Right lobe of liver (tissue), 6 donors: ENCODE results near the gene GJD3. TPM values are rescaled to one million over a fixed set of nuclear protein-coding genes. Genes with fewer than 3 reads are reported as not detected.

Experiments
- ATAC-seq, 4 donors: fragments of 200-7000 bp; cut with Tn5 transposase; one replicate each; pipeline ENCODE4 v1.9.1; 2020; ENCODE audit warnings: mild to moderate bottlenecking in 4 of 4, moderate library complexity in 4 of 4
- DNase-seq, 3 donors: peaks; one replicate each; pipeline ENCODE4 v3.0.0-alpha.2; 2020
- H3K27ac ChIP-seq, 3 donors: fragments of 200-600 bp; one replicate each; pipeline ENCODE4 v1.8.0; 2022
- H3K27me3 ChIP-seq, 2 donors: fragments of 200-600 bp; one replicate each; pipeline ENCODE4 v1.8.0; 2022
- H3K36me3 ChIP-seq, 4 donors: fragments of 200-600 bp; sonication (generic) in 1 of 4; one replicate each; pipeline versions ENCODE4 v1.5.1 to v1.8.0; 2017 to 2022; ENCODE audit warnings: control low read depth in 1 of 4
- H3K4me1 ChIP-seq, 4 donors: fragments of 200-600 bp; sonication (generic) in 1 of 4; one replicate each; pipeline versions ENCODE4 v1.5.1 to v1.8.0; 2017 to 2022; ENCODE audit warnings: control low read depth in 1 of 4
- H3K4me3 ChIP-seq, 3 donors: fragments of 200-600 bp; one replicate each; pipeline ENCODE4 v1.8.0; 2022
- H3K9me3 ChIP-seq, 4 donors: fragments of 200-600 bp; sonication (generic) in 1 of 4; one replicate each; pipeline versions ENCODE4 v1.5.1 to v1.8.0; 2017 to 2022; ENCODE audit warnings: control low read depth in 1 of 4
- CTCF ChIP-seq, 4 donors: fragments of 200-600 bp in 3 of 4; fragments of 450-650 bp in 1 of 4; IDR thresholded peaks; one replicate each; pipeline versions ENCODE4 v1.5.1 to v1.8.0; 2016 to 2022; ENCODE audit warnings: antibody characterized with exemption in 4 of 4, mild to moderate bottlenecking in 2 of 4
- POLR2A ChIP-seq: fragments of 450-650 bp; IDR thresholded peaks from one replicate; pipeline ENCODE4 v1.6.1; 2017; ENCODE audit warnings: antibody characterized with exemption, mild to moderate bottlenecking
- WGBS: methylation state at CpG from one replicate; pipeline ENCODE4 v1.1.6; 2018; ENCODE audit warnings: low coverage, low lambda C conversion rate; ENCODE audit not compliant: insufficient coverage; ENCODE audit errors: missing lambda C conversion rate; 5-methylcytosine and 5-hydroxymethylcytosine counted together
- intact Hi-C, 2 donors: fragments of 100-400 bp; cut with DNase I; formaldehyde crosslinking; loops; one replicate each; pipeline versions ENCODE4 v1.11.2 to v1.14.1; 2022
- total RNA-seq, 6 experiments: library from RNA; depleted of rRNA in 2 of 6; stranded (reverse); fragments of >200 nt in 2 of 6; fragmentation: NEBNext Ultra II Directional in 3 of 6; extraction: Animal tissue kit (Norgen Biotek cat#: 25700) in 3 of 6; gene quantifications; one replicate each; pipeline versions ENCODE4 v1.1.0 to v1.2.4, GENCODE V29; 2016 to 2023
- donor health status: DM: no; HTN: yes; CAD: no.
- donor health status: DM: no; HTN: no; CAD: no.
- donor health status: DM: no; HTN: no; CAD: no.
- donor health status: DM: no; HTN: yes; CAD: no.
- donor health status: DM: no; HTN: yes; CAD: no.

GJD3 gene
- total RNA-seq, 6 experiments from 2014 or later, result 0.22 to 0.78 (median 0.37) TPM; not detected in 1

GRCh38 chr17:40361925-40362695 is 2.4 kb downstream of the GJD3 start:
- peak in 1 of 3 donors; percentile 45 for DNase-seq
- no peaks in the 10 kb centered on the region for H3K27me3 ChIP-seq
- TF ChIP-seq POLR2A (no peak), CTCF (IDR thresholded peaks at IDR 0.05) (no peak)
- intact Hi-C loops, result loop anchor here in 1 of 2 donors (10.0 kb wide), 1 partner anchor 123 kb away; no protein-coding TSS in a partner anchor
- no peaks in the 10 kb centered on the region for H3K9me3 ChIP-seq
- ATAC-seq, result no peak
- WGBS, result 38% methylated on average over 3 of the region's 24 CpGs
- H3K4me1 ChIP-seq, result peaks cover 0 to 6% (median 1%) of the 10 kb centered on the region in 4 donors
- no peaks in the 10 kb centered on the region for H3K36me3 ChIP-seq
- H3K27ac ChIP-seq, result no peak overlapping the region
- peak overlapping the region; percentile 49 to 64 (median 55) for H3K4me3 ChIP-seq

GRCh38 chr17:40361063-40361924 is 3.2 kb downstream of the GJD3 start:
- no peak overlapping the region for H3K27ac ChIP-seq
- H3K4me1 ChIP-seq, result peaks cover 0 to 6% (median 1%) of the 10 kb centered on the region in 4 donors
- no peak overlapping the region for H3K4me3 ChIP-seq
- H3K36me3 ChIP-seq, result peaks cover 0 to 3% (median 1%) of the 10 kb centered on the region in 4 donors
- intact Hi-C loops, result loop anchor here in 1 of 2 donors (10.0 kb wide), 1 partner anchor 124 kb away; no protein-coding TSS in a partner anchor
- H3K9me3 ChIP-seq, result no peaks in the 10 kb centered on the region
- H3K27me3 ChIP-seq, result no peaks in the 10 kb centered on the region
- no peak for TF ChIP-seq CTCF (IDR thresholded peaks at IDR 0.05)
- TF ChIP-seq POLR2A, result no peak
- ATAC-seq, result no peak
- DNase-seq, result peak in 1 of 3 donors; percentile 43
- WGBS, result 91% methylated on average over 6 of the region's 32 CpGs

- H3K4me3 ChIP-seq, result no peak overlapping the region
- 93% methylated on average over 5 of the region's 8 CpGs for WGBS
- no peaks in the 10 kb centered on the region for H3K9me3 ChIP-seq
- no peak for ATAC-seq
- peaks cover 0 to 13% (median 7%) of the 10 kb centered on the region in 4 donors for H3K4me1 ChIP-seq
- H3K27ac ChIP-seq, result no peak overlapping the region
- intact Hi-C loops, result loop anchor here in 1 of 2 donors (10.0 kb wide), 1 partner anchor 125 kb away; no protein-coding TSS in a partner anchor
- no peaks in the 10 kb centered on the region for H3K27me3 ChIP-seq
- H3K36me3 ChIP-seq, result peaks cover 0 to 15% (median 8%) of the 10 kb centered on the region in 4 donors
- DNase-seq, result no peak
- TF ChIP-seq CTCF (IDR thresholded peaks at IDR 0.05) (no peak), POLR2A (no peak)
Measured at GRCh38 chr17:40360091-40360490, 4.4 kb downstream of the GJD3 start.

- Histone ChIP-seq H3K27me3 (no peaks in the 10 kb centered on the region), H3K36me3 (peaks cover 0 to 19% (median 9%) of the 10 kb centered on the region in 4 donors), H3K27ac (no peak overlapping the region), H3K9me3 (no peaks in the 10 kb centered on the region), H3K4me1 (peaks cover 0 to 30% (median 15%) of the 10 kb centered on the region in 4 donors), H3K4me3 (peak overlapping the region in 1 of 3 donors; percentile 33)
- DNase-seq, result peak; percentile 89
- ATAC-seq, result peak; percentile 61 to 75 (median 68)
- TF ChIP-seq CTCF (IDR thresholded peaks at IDR 0.05), result peak; percentile 95 to 99 (median 99)
- no peak for TF ChIP-seq POLR2A
- intact Hi-C loops, result loop anchor here in 1 of 2 donors (5.0 kb wide), 2 partner anchors 51 to 59 kb away; partner anchors contain the start of genes RARA and TOP2A
- WGBS, result 8% methylated on average over 17 of the region's 17 CpGs
Measured at GRCh38 chr17:40358323-40359038, 6.1 kb downstream of the GJD3 start.
